MM.1S (cell line): ENCODE data around the gene GTF2F2.

Source experiments
- DNase-seq: peaks from one replicate; pipeline ENCODE4 v3.0.0-alpha.2; 2015
- H2AFZ ChIP-seq: fragments of 300-600 bp; sonication (generic); 2 replicates; pipeline ENCODE4 v1.6.0; 2016; ENCODE audit warnings: antibody characterized with exemption, low read length
- H3F3A ChIP-seq: fragments of 300-600 bp; sonication (generic); 2 replicates; pipeline ENCODE4 v1.6.1; 2016; ENCODE audit warnings: mild to moderate bottlenecking, antibody characterized with exemption, low read length, moderate library complexity, mixed read lengths; ENCODE audit not compliant: insufficient read depth
- H3K27ac ChIP-seq: fragments of 300-600 bp; sonication (generic); 2 replicates; pipeline ENCODE4 v1.5.1; 2016; ENCODE audit warnings: mild to moderate bottlenecking, low read length
- H3K27me3 ChIP-seq: fragments of 300-600 bp; sonication (generic); replicated peaks from 2 replicates; pipeline ENCODE4 v1.6.0; 2016; ENCODE audit warnings: low read length; ENCODE audit not compliant: insufficient read depth
- H3K36me3 ChIP-seq: fragments of 300-600 bp; sonication (generic); replicated peaks from 2 replicates; pipeline ENCODE4 v1.6.1; 2016; ENCODE audit warnings: mild to moderate bottlenecking, low read length, mixed read lengths; ENCODE audit not compliant: insufficient read depth
- H3K4me1 ChIP-seq: fragments of 300-600 bp; sonication (generic); 2 replicates; pipeline ENCODE4 v1.6.1; 2016; ENCODE audit warnings: low read length, mixed read lengths
- H3K4me2 ChIP-seq: fragments of 300-600 bp; sonication (generic); 2 replicates; pipeline ENCODE4 v1.6.0; 2016; ENCODE audit warnings: low read depth, low read length
- H3K4me3 ChIP-seq: fragments of 300-600 bp; sonication (generic); 2 replicates; pipeline ENCODE4 v1.5.1; 2016; ENCODE audit warnings: low read length, mixed read lengths
- H3K79me2 ChIP-seq: fragments of 300-600 bp; sonication (generic); 2 replicates; pipeline ENCODE4 v1.6.1; 2016; ENCODE audit warnings: mixed run types, low read length, mixed read lengths
- H3K9ac ChIP-seq: fragments of 300-600 bp; sonication (generic); 2 replicates; pipeline ENCODE4 v1.6.1; 2016; ENCODE audit warnings: low read length, mixed read lengths
- H3K9me2 ChIP-seq: fragments of 300-600 bp; sonication (generic); replicated peaks from 2 replicates; pipeline ENCODE4 v1.6.1; 2016; ENCODE audit warnings: mild to moderate bottlenecking, low read length, mixed read lengths; ENCODE audit not compliant: insufficient read depth
- H3K9me3 ChIP-seq: fragments of 300-600 bp; sonication (generic); replicated peaks from 2 replicates; pipeline ENCODE4 v1.6.1; 2016; ENCODE audit warnings: mild to moderate bottlenecking, low read length, mixed read lengths; ENCODE audit not compliant: insufficient read depth
- H4K20me1 ChIP-seq: fragments of 300-600 bp; sonication (generic); 2 replicates; pipeline ENCODE4 v1.6.1; 2016; ENCODE audit warnings: mild to moderate bottlenecking, low read length, moderate library complexity, mixed read lengths; ENCODE audit not compliant: insufficient read depth
- EZH2 ChIP-seq: fragments of 300-600 bp; sonication (generic); optimal IDR thresholded peaks from 2 replicates; pipeline ENCODE3; 2017; ENCODE audit warnings: low read depth, mild to moderate bottlenecking, antibody characterized with exemption, low read length, mixed read lengths
- EZH2phosphoT487 ChIP-seq: fragments of 300-600 bp; sonication (generic); IDR thresholded peaks from 2 replicates; pipeline ENCODE4 v1.6.1; 2018; ENCODE audit warnings: antibody characterized with exemption, low read length
- TF ChIP-seq, protein P1 (sequence below): fragments of 300-600 bp; sonication (generic); IDR thresholded peaks from 2 replicates; pipeline ENCODE4 v1.5.1; 2016; ENCODE audit warnings: antibody characterized with exemption, low read length, mixed read lengths

GTF2F2 gene

DNA sequence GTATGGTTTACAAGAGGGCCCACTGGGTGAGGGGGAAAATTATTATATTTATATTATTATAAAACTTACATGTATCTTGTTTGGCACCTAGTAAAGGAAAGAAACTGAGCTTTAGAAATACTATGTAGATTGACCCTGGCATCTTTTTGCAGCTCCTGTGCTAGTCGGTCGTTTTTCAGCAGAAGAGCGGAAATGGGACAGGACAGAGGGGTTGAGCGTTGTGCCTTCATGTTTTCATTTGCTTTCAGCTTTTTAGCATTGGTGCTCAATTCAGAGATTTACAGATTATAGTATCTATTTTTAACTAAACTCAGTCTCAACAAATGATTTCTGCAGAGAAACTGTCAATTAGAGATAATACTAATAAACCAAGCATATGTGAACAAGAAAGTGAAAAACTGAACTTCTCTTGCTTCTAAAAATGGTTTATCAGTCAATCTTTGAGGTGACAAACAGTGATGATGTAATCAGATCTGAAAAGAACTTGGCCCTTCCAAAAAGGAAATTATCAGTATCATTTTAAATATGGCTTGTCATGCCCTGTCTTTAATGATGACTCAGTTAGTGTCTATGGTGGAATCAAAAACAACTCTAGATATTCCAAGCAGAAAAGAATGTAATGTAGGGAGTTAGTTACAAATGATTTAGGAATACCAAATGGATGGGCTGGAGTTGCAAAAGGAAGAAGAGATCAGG, 137.5 kb downstream of the GTF2F2 start:
- H3K9ac ChIP-seq, result no peak overlapping the region
- H3F3A ChIP-seq, result no peaks in the 10 kb centered on the region
- TF ChIP-seq, protein P1, sequence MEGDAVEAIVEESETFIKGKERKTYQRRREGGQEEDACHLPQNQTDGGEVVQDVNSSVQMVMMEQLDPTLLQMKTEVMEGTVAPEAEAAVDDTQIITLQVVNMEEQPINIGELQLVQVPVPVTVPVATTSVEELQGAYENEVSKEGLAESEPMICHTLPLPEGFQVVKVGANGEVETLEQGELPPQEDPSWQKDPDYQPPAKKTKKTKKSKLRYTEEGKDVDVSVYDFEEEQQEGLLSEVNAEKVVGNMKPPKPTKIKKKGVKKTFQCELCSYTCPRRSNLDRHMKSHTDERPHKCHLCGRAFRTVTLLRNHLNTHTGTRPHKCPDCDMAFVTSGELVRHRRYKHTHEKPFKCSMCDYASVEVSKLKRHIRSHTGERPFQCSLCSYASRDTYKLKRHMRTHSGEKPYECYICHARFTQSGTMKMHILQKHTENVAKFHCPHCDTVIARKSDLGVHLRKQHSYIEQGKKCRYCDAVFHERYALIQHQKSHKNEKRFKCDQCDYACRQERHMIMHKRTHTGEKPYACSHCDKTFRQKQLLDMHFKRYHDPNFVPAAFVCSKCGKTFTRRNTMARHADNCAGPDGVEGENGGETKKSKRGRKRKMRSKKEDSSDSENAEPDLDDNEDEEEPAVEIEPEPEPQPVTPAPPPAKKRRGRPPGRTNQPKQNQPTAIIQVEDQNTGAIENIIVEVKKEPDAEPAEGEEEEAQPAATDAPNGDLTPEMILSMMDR, result no peak
- no peak overlapping the region for H3K27ac ChIP-seq
- no peak overlapping the region for H2AFZ ChIP-seq
- H3K9me2 ChIP-seq, result no peaks in the 10 kb centered on the region
- no peaks in the 10 kb centered on the region for H3K9me3 ChIP-seq
- no peak overlapping the region for H3K4me3 ChIP-seq
- H3K4me1 ChIP-seq, result 0 out of 2 replicates have a peak, but pooled peaks cover 10% of the 10 kb centered on the region
- no peak for DNase-seq
- no peaks in the 10 kb centered on the region for H3K27me3 ChIP-seq
- H4K20me1 ChIP-seq, result no peaks in the 10 kb centered on the region
- H3K36me3 ChIP-seq, result no peaks in the 10 kb centered on the region
- no peaks in the 10 kb centered on the region for H3K79me2 ChIP-seq
- H3K4me2 ChIP-seq, result no peak overlapping the region

DNA sequence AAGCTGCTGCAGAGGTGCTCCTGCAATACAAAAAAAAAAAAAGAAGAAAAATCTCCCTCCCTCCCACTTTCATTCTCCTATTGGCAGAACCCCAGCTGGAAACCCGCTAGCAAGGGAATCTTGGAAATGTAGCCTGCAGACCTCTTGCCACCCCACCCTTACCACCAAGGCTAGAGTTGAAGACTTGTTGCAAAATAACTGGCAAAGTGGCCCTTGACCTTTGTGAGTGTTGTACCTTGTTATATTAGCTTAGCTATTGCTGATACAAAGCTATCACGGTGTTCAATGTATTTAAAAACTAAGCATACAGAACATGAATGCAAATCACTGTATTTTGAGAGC, 138.0 kb downstream of the GTF2F2 start:
- no peaks in the 10 kb centered on the region for H3K36me3 ChIP-seq
- H3K4me3 ChIP-seq, result no peak overlapping the region
- 0 out of 2 replicates have a peak, but pooled peaks cover 10% of the 10 kb centered on the region for H3K4me1 ChIP-seq
- H3K27me3 ChIP-seq, result no peaks in the 10 kb centered on the region
- no peak overlapping the region for H3K9ac ChIP-seq
- no peaks in the 10 kb centered on the region for H3K79me2 ChIP-seq
- TF ChIP-seq EZH2phosphoT487, result no peak
- TF ChIP-seq EZH2, result no peak
- TF ChIP-seq, protein P1, result no peak
- H4K20me1 ChIP-seq, result no peaks in the 10 kb centered on the region
- no peak overlapping the region for H3K27ac ChIP-seq
- H3K4me2 ChIP-seq, result no peak overlapping the region
- no peaks in the 10 kb centered on the region for H3K9me2 ChIP-seq
- no peaks in the 10 kb centered on the region for H3K9me3 ChIP-seq
- no peak for DNase-seq
- H3F3A ChIP-seq, result no peaks in the 10 kb centered on the region
- H2AFZ ChIP-seq, result no peak overlapping the region

DNA sequence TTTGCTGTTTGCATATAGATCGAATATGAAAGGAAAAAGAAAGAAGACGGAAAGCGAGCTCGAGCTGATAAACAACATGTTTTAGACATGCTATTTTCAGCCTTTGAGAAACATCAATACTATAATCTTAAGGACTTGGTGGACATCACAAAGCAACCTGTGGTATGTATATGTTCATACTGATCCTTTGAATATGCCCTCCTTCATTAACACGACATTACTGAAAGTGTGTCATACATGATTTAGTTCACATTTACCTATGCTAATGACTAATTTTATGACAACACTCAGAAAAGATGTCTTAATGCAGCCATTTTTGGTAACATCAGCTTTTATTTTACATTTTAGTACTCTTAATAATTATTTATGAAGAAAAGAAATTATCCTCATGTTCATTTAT, 146.9 kb downstream of the GTF2F2 start:
- no peaks in the 10 kb centered on the region for H3K36me3 ChIP-seq
- no peaks in the 10 kb centered on the region for H3K79me2 ChIP-seq
- H3K4me1 ChIP-seq, result no peaks in the 10 kb centered on the region
- no peak overlapping the region for H3K4me2 ChIP-seq
- no peaks in the 10 kb centered on the region for H3K27me3 ChIP-seq
- H3K9me2 ChIP-seq, result no peaks in the 10 kb centered on the region
- H2AFZ ChIP-seq, result no peak overlapping the region
- DNase-seq, result no peak
- H4K20me1 ChIP-seq, result no peaks in the 10 kb centered on the region
- no peak overlapping the region for H3K27ac ChIP-seq
- no peak overlapping the region for H3K4me3 ChIP-seq
- H3F3A ChIP-seq, result no peaks in the 10 kb centered on the region
- no peak overlapping the region for H3K9ac ChIP-seq
- H3K9me3 ChIP-seq, result no peaks in the 10 kb centered on the region
- TF ChIP-seq EZH2phosphoT487 (no peak), EZH2 (no peak)
- TF ChIP-seq, protein P1, result no peak
